DMS153 treated with DMSO at 0.1 percent for 48 hours (cell line): ENCODE measurements around the gene CREB5.

ENCODE experiments used
- DNase-seq: peaks from one replicate; lab custom pipeline; 2025; ENCODE audit not compliant: unreplicated experiment; lab: John Stamatoyannopoulos, UW

The CREB5 gene

GRCh38 chr7:28671526-28671925 lies 259.2 kb downstream of the CREB5 start:
- DNase-seq: no peak

- DNase-seq: no peak
Observed at GRCh38 chr7:28672397-28672797, 260.1 kb downstream of the CREB5 start.

DNA sequence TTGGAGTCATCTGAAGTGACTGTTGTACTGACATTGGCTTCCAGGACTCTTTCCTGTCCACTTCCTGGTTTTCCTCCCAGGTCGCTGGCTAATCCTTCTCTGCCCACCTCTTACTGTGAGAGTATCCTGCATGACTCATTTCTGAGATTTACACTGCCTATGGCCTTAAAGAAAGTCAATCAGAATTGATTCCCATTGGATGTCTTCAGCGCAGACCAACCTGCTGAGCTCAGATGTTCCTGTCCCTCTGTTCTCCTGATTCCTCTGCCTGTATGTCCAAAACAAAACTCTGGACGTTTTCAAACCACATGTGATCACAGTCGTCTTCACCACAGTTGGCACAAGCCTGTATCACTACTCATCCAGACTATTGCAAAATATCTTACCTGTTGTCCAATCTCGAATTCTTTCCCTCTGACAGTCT lies 262.1 kb downstream of the CREB5 start:
- no peak for DNase-seq

- DNase-seq: no peak
Observed at GRCh38 chr7:28675429-28675828, 263.1 kb downstream of the CREB5 start.

DNA sequence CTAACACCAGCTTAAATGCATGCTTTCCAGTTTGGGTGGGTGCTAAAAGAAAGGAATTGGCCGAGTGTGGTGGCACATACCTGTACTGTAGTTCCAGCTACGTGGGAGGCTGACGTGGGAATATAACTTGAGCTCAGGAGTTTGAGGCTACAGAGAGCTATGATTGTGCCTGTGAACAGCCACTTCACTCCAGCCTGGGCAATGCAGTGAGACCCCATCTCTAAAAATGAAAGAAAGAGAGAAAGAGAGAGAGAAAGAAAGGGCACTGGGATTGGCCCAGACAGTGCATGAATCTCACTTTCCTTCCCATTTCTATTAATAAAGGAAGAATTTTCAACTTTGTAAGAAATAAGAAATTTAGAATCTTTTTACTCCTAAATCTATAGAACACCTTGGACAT lies 265.4 kb downstream of the CREB5 start:
- DNase-seq: no peak

DNA sequence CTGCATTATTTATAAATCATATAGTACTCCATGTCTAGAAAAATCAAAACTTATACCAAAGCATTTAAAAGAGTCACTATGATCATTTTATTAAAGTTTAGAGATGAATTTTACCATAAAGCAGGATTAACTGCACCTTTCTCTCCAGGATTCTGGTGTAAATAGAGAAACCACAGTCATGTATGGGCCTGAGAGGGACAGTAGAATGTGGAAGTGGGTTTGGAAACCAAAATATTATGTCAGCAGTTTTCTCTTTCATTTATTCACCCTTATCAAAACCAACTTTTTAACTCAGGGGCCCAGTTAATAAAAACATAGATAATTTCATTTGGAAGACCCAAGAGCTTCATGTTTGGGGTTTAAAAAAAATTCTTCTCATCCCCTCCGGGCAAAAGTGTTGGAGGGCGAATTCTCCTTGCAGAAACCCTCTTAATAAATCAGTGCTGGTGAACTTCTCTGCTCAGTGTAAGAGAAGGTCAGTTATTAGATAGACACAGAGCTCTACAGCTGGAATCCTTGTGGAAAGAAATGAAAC lies 266.2 kb downstream of the CREB5 start:
- no peak for DNase-seq

DNA sequence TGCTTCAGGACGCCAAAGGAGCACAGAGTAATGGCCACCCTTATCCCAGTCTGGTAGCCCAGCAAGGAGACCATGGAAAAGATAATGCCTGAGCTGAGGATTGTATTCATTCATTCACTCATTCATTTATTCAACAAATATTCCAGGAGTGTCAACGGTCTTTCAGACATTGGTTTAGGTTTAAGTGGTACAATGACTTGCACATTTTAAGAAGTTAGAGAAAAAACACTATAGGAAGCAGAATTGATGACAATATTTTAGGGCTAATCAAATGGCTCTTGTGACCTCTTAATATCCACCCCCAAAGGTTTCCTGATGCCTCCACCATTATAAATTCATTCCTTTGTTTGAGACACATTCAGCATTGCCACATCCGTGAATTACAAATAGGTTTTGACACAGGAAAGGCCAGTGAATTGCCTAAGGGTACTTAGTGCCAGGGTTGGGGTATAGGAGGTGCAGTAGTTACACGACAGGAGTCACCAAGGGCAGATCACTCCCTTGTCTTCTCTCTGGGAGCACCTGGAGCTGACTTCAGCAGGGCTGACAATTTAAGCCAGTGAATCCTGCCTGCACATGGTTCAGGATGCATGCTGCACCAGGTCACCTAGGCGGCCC lies 269.5 kb downstream of the CREB5 start:
- DNase-seq: no peak

- DNase-seq: no peak
Observed at GRCh38 chr7:28682801-28683200, 270.5 kb downstream of the CREB5 start.

- DNase-seq: no peak
Observed at GRCh38 chr7:28684650-28685241, 272.4 kb downstream of the CREB5 start.

GRCh38 chr7:28685242-28685643 lies 272.9 kb downstream of the CREB5 start:
- no peak for DNase-seq

DNA sequence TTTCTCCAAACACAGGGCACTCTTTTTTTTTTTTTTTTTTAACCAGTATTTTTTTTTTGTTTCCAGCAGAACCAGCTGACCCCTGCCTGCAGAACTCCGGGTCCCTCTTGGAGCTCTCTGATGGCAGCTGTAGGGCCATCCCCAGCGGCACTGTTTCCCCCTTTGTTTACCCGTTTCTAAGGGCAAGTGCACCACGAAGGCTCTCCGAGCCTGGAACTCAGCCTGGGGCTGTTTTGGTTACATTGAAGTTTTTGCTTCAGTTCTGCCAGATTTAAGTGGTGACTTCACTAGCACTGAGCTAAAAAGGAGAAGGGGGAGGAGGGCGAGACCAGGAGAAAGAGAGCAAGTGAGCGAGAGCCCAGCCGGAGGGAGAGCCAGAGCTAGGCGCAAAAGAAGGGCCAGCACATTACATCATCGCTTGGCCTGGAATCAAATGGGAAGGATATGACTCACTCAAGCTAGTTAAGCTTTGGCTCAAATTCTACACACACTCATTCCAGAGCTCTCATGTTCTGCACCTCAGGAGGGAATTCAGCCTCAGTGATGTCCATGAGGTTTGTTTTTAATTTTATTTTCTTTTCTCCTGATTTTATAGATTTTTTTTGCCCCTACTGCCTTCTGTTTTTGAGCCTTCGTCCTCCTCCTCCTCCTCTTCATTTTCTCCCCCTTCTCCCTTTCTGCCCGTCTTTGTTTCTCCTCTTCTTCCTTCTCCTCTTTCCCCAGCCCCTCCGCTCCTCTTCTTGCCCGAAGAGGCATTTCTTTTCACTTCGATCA lies 273.5 kb downstream of the CREB5 start:
- DNase-seq: peak; percentile 97

DNA sequence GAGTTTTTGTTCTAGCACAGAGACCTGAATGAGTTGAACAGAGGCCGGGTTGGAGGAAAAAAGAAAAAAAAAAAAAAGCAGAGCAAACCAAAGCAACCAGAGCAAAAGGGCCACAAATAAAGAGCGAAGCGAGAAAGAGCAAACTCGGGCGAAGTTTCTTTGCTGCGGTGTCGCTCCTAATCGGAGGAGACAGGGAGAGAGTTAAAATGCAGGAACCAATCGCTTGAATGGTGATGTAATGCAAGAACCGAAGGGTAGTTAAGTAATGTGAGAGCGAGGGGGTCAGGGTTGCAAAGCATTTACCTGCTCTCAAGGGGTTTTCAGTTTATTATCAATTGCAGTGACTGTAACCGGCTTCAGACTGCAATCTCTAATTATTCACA lies 274.1 kb downstream of the CREB5 start:
- no peak for DNase-seq

DNA sequence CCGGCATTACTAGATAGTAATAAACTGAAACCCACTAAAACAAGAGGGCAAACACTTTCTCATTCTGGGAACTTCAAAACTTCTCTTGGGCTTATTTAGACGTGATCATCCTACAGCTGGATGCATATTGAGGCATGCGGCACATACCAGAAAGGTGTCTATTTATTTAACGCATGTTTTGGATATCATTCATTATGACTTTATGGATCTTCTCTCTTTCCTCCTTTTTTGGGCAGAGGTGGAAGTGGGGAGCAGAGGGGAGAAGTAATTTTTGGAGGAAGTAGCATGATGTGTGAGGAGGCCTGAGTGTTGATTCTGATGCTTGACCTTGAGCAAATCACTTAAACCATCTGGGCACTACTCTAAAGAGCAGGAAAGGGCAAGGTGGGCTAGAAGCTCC lies 275.2 kb downstream of the CREB5 start:
- DNase-seq: no peak

DNA sequence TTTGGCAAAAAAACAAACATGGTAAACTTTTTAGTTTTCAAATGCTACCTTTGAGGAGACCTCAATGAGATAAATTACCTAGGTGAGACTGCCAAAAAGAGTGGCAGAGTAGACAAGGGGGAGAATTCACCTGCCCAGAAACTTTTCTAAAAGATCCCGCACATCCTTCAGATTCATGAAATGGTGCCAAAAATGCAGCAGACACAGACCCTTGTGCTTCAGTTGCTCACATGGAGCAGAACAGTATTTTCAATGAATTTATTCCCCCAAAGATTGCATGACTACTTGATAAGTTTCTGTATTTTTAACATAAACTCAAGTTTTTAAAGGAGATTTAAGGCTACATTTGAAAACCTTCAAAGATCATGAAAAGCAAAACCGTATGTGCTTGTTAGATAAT lies 275.9 kb downstream of the CREB5 start:
- no peak for DNase-seq

DNA sequence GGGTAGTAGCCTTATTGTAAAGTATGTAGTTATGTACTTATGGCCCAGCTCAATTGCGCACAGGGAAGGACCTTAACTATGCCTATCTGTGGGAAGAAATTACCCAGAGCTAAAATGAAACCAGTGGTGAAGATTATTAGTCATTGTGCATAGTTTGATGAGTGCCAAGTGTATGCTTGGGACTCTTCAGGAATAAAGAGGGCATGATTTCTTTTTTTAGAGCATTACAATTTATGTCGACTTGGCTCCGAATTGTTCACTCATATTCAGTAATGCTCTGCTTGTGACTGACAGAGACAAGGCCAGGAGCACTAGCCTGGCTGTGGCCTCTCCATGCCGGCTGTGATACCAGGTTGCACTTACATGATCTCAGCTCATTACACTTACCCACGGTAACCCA lies 276.3 kb downstream of the CREB5 start:
- DNase-seq: no peak

- no peak for DNase-seq
Observed at GRCh38 chr7:28695300-28696295, 283.3 kb downstream of the CREB5 start.

- DNase-seq: no peak
Observed at GRCh38 chr7:28697913-28698563, 285.7 kb downstream of the CREB5 start.

- DNase-seq: no peak
Observed at GRCh38 chr7:28698840-28699239, 286.5 kb downstream of the CREB5 start.

GRCh38 chr7:28700096-28700495 lies 287.8 kb downstream of the CREB5 start:
- DNase-seq: peak; percentile 21

- DNase-seq: peak; percentile 42
Observed at GRCh38 chr7:28700790-28701203, 288.5 kb downstream of the CREB5 start.
